AG04450 (cell line): Measurements from ENCODE around the gene AK8. TPM values are rescaled to one million over a fixed set of nuclear protein-coding genes. Genes with fewer than 3 reads are reported as not detected.

Experiments used
- CTCF ChIA-PET: fragments of 300-600, 350-600 bp; formaldehyde crosslinking; extraction: SDS; loops from one replicate; lab custom pipeline; 2022; ENCODE audit warnings: antibody characterized with exemption, inconsistent platforms; lab: Charles Lee
- POLR2A ChIA-PET: fragments of 350-600 bp; formaldehyde crosslinking; extraction: SDS; loops from one replicate; lab custom pipeline; 2021; ENCODE audit warnings: antibody characterized with exemption, inconsistent platforms; lab: Yijun Ruan, JAX
- DNase-seq: peaks from one replicate; pipeline ENCODE4 v3.0.0-alpha.2; 2011; ENCODE audit warnings: low read depth, low spot score
- H3K27ac ChIP-seq: one replicate; pipeline ENCODE4 v1.5.1; 2012; ENCODE audit warnings: low read depth, low read length, control low read depth
- H3K27me3 ChIP-seq: one replicate; pipeline ENCODE4 v1.6.0; 2012; ENCODE audit warnings: low read length; ENCODE audit not compliant: control insufficient read depth, insufficient read depth
- H3K4me3 ChIP-seq: 2 replicates; pipeline ENCODE4 v1.5.1; 2011; ENCODE audit warnings: mild to moderate bottlenecking, low read depth, low read length, control low read depth
- H3K9me3 ChIP-seq: 2 replicates; pipeline ENCODE4 v1.5.1; 2012; ENCODE audit warnings: low read length; ENCODE audit not compliant: control insufficient read depth, insufficient read depth
- polyA plus RNA-seq: library from polyadenylated mRNA; depleted of rRNA; stranded (reverse); fragments of >200 nt; gene quantifications from 2 replicates; pipeline ENCODE4 v1.2.3, GENCODE V29; 2011
- TF ChIP-seq, protein P1 (sequence below): IDR thresholded peaks from 2 replicates; pipeline ENCODE4 v1.5.1; 2011; ENCODE audit warnings: low read depth, low read length, control low read depth, inconsistent platforms

Gene AK8
- polyA plus RNA-seq, 1 experiment: 0.14 TPM

DNA sequence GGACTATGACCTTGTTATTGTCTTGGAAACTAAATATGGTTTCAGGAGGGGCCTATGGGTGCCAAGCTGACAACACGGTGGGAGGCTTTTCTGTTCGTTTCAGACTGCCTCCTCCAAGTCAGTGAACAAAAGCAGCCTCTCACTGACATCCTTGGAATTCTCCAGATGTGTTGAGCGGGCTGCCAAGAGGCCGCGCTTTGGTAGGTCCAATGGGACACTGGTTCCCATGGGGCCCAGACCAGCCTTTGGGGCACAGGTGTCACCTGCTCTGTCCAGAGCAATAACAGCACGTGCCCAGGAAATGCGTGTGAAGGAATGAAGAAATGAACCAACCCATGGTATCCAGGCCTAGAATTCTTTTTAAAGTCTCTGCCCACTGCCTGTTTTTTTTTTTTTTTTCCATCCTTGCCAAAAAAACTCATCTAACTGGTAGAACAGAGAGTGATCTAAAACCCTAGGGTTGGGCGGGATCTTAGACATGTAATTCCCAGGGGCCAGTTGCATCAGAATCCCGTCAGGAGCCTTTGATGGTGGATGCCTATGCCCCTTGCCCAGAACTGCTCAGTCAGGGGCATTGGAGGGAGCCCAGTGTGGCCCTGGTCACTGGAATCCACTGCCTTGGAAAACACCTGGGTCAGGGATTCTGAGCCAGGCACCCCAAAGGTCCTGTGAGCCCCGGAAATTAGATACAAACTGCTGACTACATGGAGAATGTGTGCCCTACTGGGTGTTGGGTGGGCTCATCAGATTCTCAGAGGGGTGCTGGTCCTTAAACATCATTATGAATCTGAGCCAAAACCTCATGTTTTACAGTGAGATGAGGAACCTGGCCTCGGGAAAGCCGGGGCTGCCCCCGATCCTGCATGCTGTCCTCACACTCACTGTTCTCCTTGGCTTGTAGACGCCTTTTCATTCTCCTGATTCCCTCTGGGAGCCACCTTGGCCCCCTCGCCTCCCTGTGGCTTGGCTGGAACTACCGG lies 147.7 kb downstream of the AK8 start:
- Histone ChIP-seq H3K27ac (no peak overlapping the region), H3K27me3 (peaks cover 25% of the 10 kb centered on the region), H3K9me3 (no peaks in the 10 kb centered on the region; the same call in 1 of the 2 replicates), H3K4me3 (no peak overlapping the region)
- POLR2A ChIA-PET: no interaction called here
- DNase-seq: no peak
- TF ChIP-seq, protein P1, sequence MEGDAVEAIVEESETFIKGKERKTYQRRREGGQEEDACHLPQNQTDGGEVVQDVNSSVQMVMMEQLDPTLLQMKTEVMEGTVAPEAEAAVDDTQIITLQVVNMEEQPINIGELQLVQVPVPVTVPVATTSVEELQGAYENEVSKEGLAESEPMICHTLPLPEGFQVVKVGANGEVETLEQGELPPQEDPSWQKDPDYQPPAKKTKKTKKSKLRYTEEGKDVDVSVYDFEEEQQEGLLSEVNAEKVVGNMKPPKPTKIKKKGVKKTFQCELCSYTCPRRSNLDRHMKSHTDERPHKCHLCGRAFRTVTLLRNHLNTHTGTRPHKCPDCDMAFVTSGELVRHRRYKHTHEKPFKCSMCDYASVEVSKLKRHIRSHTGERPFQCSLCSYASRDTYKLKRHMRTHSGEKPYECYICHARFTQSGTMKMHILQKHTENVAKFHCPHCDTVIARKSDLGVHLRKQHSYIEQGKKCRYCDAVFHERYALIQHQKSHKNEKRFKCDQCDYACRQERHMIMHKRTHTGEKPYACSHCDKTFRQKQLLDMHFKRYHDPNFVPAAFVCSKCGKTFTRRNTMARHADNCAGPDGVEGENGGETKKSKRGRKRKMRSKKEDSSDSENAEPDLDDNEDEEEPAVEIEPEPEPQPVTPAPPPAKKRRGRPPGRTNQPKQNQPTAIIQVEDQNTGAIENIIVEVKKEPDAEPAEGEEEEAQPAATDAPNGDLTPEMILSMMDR: no peak
- CTCF ChIA-PET: no interaction called here

DNA sequence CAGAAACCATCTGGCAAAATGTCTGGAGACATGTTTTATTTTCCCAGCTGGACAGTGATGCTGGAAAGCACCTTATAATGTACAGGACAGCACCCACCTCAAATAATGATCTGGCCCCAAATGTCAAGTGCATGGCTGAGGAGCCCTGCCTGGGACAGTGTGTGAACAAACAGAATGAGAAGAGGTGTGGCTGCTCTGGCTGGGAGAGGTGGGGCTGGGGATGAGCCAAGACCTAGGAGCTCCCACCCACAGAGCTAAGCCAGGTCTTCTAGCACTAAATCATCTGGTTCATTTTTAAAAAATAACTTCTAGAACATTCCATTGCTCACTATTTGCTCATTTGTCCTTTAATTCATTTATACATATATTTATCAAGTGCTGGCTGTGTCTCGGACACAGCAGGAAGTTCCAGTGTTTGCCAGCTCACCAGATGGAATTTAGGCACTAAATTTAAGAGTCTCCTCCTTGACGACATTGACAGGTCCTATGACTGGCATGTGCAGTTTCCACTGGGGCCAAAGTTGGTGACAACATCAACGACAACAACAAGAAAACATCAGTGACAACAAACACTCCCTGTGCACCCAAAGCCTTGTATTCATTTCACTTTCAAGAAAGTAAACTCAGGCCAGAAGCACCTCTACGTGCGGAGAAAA lies 148.7 kb downstream of the AK8 start:
- no peak for DNase-seq
- TF ChIP-seq, protein P1: no peak
- CTCF ChIA-PET: no interaction called here
- no peak overlapping the region for H3K27ac ChIP-seq
- no peak overlapping the region for H3K4me3 ChIP-seq
- no peaks in the 10 kb centered on the region; the same call in 1 of the 2 replicates for H3K9me3 ChIP-seq
- POLR2A ChIA-PET: no interaction called here
- peaks cover 25% of the 10 kb centered on the region for H3K27me3 ChIP-seq

DNA sequence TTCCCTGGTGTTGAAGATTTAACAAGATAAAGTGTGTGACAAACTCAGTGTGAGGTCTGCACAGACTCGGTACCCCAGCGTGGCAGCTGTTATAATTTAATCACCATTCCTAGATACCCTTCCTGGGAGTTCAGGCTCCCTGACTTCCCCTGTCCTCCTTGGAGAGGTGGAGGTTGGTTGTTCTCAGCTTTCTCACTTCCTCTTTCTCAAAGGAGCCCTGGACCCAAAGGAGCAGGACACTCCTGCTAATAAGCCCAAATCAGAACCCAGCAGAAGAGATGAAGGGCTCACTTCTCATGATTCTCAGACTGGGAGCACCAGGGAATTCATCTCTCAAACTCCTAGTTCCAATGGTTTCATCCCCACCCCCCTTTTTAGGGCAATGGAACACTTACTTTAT lies 149.6 kb downstream of the AK8 start:
- ChIA-PET CTCF (no interaction called here), POLR2A (interaction anchor here (0.7 kb wide), 1 partner anchor 59 kb away, joined by 4 read pairs; no protein-coding TSS in a partner anchor)
- TF ChIP-seq, protein P1: no peak
- peaks cover 21% of the 10 kb centered on the region for H3K27me3 ChIP-seq
- no peak overlapping the region for H3K4me3 ChIP-seq
- H3K27ac ChIP-seq: no peak overlapping the region
- no peak for DNase-seq
- H3K9me3 ChIP-seq: no peaks in the 10 kb centered on the region; the same call in 1 of the 2 replicates

DNA sequence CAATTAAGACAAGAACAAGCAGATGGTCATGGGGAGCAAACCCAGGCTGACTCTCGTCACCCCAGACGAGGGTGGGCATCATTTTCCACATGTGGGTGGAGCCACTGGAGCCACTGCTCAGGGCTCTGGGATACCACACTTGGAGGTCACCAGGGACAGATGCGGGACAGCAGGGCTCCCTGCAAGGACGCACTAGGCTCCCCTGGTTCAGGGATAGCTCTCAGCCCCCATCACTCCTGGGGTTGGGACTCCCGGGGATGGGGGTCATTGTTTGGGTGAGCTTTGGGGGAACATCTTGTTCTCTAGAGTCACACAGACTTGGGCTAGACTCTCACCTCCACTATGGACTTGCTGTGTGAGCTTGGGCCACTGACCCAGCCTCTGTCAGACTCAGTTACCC lies 150.0 kb downstream of the AK8 start:
- no peak overlapping the region for H3K4me3 ChIP-seq
- TF ChIP-seq, protein P1: no peak
- no peak overlapping the region for H3K27ac ChIP-seq
- ChIA-PET POLR2A (interaction anchor here (0.7 kb wide), 1 partner anchor 59 kb away, joined by 4 read pairs; no protein-coding TSS in a partner anchor), CTCF (no interaction called here)
- peaks cover 21% of the 10 kb centered on the region for H3K27me3 ChIP-seq
- DNase-seq: no peak
- H3K9me3 ChIP-seq: no peaks in the 10 kb centered on the region
